Stimulated activated CD8-positive, alpha-beta memory T cell treated with anti-CD3 and anti-CD28 coated beads, Interleukin-4, amount 100 ng/mL, for 4 hours (primary cell): ENCODE data around the gene ANXA11.
"Not testable (repeated sequence)": the region's sequence is repeated elsewhere in the genome, so short reads cannot be mapped to it uniquely, and the experiment has no call there.

Experiments used
- DNase-seq, 2 donors: peaks; one replicate each; pipeline ENCODE4 v3.0.0-alpha.2; 2020; ENCODE audit warnings: low read depth in 2 of 2, low spot score in 1 of 2

Gene ANXA11

DNA sequence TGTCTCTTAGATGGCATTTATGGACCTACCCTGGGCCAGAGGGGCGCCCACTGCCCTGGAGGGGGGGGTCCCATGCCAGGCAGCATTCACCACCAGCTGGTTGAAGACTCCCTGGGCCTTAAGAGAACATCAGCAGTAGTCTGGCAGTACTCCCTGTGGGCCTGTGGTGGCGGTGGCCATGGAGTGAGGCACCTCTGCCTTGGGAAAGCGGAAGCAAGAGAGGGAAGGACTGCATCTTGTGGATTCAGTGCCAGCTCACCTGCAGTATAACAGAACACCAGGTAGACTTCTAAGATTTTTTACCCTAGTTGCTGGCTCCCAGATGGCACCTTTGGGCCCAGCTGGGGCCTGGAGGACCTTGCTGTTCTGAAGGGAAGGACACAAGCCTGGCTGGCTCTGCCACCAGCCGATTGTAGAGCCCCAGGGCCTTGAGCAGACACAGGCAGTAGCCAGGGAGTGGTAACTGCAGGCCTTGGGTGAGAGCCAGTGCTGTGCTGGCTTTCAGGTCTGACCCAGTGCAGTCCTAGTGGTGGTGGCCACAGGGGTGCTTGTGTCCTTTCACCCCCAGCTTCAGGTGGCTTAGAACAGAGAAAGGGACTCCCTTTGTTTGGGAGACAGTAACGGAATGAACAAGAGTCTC is 57.1 kb downstream of the ANXA11 start:
- no peak for DNase-seq

DNA sequence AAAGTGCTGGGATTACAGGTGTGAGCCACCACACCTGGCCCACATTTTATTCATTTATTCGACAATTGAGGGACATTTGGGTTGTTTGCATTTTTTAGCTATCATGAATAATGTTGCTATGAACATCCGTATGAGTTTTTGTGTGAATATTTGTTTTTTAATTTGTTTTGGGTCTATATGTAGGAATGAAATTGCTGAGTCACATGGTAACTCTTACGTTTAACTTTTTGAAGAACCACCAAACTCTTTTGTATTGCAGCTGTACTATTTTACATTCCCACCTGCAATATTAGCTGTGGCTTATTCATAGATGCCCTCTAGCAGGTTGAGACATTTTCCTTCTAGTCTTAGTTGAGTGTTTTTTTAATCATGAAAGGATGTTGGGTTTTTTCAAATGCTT is 58.4 kb downstream of the ANXA11 start:
- no peak for DNase-seq

GRCh38 chr10:80145406-80146308 is 59.7 kb downstream of the ANXA11 start:
- DNase-seq = not testable (repeated sequence)

DNA sequence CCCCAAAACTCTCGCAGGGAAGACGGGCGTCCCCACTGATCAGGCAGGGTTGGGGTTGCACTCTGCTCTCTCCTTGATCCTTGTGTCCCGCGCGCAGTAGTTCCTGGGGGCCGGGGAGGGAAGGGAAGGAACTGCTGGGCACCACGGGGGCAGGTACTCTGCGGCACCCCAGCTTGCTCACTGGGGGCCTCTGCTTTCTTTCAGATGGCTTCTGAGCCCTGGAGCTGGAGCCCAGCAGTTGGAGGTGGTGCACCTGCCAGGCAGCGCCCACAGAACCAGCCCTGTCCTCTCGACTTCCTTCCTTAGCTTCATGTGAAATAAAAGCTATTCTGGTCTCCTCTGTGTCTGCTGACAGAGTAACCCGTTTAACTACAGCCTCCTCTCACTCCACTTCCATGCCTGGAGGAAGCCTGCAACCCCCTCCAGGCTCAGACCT is 60.6 kb downstream of the ANXA11 start:
- no peak for DNase-seq

DNA sequence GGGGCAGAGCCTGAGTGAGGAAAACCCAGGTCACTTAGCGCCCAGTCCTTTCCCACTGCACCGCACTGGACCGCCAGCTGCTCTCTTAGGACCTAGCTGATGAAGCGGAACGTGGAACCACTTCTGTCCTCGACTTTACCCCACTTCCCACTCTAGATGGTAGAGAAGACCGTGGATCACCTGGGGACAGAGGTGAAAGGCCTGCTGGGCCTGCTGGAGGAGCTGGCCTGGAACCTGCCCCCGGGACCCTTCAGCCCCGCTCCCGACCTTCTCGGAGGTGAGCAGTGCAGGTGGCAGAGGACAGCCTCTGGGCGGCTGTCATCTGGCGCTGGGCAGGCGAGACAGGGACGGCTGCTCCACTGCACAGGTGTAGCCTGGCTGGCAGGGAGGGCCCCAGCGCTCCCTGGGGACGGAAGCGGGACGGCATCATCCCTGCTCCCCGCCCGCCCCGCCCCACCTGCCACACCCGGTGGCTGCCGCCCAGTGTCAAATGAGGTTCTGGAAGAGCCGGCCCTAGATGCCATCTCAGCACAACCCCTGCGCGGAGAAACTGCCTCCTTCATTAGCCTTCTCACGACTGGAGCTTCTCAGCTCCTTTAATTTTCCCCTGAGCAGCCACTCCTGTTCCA is 61.2 kb downstream of the ANXA11 start:
- DNase-seq = no peak

DNA sequence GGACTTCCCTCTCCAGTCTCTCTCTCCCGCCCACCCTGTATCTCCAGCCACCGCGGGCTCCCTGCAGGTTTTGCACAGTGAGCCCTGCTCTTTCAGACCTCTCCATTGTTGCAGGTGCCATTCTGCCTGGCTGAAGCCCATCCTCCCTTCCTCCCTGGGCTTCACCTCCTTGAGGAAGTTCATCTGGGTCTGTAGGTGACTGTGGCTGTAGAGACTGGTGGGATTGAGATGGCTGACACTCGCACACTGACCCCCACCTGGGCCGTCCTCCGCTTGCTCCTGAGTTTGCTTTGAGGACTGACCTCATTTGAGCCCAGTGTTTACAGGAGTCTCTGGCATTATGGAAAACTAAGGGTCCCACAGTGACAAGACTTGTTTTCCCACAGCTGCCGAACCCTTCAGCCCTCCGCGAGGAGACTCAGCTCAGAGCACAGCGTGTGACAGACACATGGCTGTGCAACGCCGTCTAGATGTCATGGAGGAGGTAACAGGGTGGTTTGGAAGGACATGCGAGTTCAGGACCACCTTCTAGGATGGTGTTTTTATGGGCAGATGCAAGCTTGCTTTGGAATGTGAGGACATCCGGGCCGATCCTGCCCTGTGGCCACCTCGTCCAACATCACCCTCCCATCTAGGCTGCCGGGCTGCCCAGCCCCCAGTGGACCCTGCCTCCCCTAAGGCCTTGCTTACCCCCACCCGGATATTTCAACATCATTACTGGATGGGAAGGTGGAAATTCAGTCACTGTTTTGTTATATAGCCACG is 63.5 kb downstream of the ANXA11 start:
- DNase-seq = no peak

- no peak for DNase-seq
Measured at GRCh38 chr10:80140251-80140650, 65.1 kb downstream of the ANXA11 start.

DNA sequence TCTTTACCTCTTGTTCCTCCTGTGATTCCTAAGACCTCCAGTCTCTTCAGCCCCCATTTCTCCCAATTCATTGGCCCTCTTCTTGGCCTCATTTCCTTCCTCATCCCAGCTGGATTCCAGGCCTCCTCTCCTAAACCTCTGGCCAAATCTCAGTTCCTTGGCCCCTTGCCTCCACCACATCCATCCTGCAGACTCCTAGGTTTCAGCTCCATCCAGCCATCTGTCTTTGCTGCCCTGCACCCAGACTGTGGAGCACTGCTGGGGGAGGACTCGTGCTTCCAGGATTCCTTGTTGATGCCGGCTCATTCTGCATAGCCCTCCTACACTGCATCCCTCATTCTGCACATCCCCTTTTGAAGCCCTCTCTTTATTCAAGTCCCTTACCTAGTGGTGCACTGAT is 66.1 kb downstream of the ANXA11 start:
- DNase-seq = no peak

DNA sequence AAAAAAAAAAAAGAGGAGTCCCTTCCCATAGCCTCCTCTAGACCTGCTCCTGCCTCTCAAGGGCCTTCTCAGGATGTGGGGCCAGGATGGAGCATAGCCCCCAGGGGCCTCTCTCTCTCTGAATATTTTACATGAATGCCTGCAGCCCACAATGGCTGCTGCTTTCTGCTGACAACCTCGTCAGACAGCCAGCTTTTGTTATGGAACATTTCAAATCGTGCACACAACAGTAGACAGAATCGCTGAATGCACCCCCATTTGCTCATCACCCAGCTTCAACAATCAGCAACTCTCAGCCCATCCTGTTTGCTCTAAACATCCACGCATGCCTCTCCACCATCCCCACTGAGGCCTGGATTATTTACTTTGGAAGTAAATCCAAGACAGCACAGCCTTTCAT is 67.4 kb downstream of the ANXA11 start:
- DNase-seq = no peak

- no peak for DNase-seq
Measured at GRCh38 chr10:80137031-80137862, 68.1 kb downstream of the ANXA11 start.

DNA sequence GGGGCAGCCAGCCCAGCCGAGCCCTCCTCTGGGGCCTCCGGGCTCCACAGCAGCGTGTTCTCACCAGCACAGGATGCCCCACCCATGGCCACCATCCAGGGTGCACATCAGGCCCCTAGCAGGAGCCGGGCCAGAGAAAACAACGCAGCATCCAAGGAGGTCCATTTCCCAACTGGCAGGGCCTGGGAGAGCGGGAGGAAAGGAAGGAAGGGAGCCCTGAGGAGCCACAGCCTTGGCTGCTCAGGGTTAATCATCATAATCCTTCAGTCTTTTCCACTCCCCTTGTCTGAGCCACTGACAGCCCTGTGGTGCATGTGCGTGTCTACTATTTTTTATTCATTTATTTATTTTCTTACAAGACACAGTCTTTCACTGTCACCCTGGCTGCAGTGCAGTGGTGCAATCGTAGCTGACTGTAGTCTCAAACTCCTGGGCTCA is 69.2 kb downstream of the ANXA11 start:
- DNase-seq = no peak

DNA sequence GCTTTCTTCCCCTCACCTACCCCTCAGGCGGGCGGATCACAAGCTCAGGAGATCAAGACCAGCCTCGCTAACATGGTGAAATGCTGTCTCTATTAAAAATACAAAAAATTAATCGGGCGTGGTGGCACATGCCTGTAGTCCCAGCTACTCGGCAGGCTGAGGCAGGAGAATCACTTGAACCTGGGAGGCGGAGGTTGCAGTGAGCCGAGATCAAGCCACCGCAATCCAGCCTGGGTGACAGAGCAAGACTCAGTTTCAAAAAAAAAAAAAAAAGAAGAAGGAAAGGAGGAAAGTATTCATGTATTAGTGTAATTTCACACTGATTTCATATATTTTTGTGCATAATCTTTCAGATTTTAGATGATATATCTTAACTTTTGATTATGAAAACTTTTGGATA is 71.7 kb downstream of the ANXA11 start:
- DNase-seq = not testable (repeated sequence)

DNA sequence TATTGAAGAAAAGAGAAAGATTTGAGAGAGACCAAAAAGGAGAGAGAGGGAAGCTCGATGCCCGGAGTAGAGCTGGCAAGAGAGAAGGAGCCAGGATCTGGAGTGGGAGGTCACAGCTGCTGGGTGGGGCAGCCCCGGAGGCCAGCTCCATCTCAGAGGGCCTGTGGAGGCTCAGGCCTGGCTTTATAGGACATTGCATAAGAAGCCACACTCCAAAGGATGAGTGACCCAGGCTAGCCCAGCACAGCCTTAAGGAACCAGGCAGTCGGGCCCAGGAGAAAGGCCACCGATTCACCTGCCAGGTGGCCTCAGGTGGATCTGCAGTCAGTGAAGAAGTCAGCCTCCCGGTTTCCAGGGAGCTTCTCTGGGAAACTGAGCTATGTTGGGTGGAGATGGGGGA is 72.1 kb downstream of the ANXA11 start:
- DNase-seq = no peak

DNA sequence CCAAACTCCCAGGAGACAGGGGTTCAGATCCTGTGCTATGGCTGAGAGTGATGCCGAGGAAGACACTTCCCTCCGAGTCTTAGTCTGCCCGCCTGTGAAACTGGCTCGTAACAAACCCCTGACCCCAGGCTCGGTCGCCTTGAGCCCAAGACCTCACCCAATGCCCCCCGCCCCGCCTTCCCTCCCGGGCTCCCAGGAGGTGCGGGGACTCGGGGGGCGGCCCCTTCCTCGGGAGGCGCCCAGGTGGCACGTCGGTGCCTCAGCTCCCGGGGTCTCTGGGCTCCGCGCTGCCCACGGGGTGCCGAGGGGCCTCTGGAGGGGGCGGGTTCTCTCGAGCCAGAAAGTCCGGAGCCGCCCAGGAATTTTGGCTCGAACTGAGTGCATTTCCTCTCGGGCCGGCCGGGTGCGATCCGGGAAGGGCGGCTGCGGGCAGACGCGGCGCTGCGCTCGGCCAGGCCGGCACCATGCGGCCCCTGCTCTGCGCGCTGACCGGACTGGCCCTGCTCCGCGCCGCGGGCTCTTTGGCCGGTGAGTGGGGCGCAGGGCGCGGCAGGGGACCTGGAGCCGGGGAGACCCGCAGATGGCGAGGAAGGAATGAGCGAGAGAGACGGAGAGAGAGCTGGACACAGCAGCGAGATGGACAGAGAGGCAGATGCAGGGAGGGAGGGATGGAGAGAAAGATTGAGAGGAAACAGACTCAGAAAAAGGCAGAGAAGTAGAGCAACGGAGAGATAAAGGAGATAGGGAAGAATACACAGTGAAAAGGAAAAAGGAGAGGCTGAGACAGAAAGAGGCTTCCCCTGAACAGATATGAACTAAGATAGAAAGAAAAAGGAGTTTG is 72.8 kb downstream of the ANXA11 start, which contains the start of gene PLAC9:
PLAC9 (plus strand) TSS at position 432 of the 841 bp plus-strand sequence; CDS start at position 465, 33 bp downstream.
- no peak for DNase-seq

DNA sequence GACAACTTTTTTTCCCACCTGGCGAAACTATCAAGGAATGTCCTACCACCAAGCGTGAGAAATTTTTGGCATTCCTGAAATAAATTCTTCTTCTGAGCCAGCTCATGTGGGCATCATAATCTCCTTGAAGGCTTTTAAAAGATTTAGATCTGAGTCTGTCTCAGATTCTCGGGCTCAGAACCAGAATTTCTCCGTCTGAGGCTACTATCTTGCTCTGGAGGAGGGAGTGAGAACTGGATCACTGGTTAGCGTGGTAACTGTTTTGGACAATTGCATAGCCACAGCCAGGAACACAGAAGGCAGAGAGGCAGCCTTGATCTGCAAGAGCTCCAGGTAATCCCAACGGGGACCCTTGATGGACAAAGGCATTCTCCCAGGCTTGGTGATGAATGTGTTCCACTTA is 73.8 kb downstream of the ANXA11 start:
- no peak for DNase-seq

GRCh38 chr10:80126876-80127275 is 78.5 kb downstream of the ANXA11 start:
- DNase-seq = no peak

DNA sequence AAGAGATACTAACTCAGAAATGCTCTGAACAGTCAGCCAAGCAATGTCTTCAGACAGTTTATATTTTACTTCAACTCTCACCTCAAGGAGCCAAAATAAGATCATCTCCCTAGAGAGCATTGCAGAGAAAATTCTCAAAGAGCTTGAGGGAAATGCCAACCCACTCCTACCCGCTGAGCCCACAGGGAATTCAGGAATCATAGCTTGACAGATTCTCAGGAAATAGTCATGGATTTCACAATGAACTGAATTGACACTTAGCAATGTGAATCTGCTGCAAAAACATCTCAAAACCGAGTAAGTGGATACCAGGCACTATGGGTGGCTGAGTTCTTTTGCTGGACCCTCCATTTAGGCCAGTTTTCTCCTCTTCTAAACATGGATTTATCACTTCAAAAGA is 82.6 kb downstream of the ANXA11 start:
- DNase-seq = no peak

DNA sequence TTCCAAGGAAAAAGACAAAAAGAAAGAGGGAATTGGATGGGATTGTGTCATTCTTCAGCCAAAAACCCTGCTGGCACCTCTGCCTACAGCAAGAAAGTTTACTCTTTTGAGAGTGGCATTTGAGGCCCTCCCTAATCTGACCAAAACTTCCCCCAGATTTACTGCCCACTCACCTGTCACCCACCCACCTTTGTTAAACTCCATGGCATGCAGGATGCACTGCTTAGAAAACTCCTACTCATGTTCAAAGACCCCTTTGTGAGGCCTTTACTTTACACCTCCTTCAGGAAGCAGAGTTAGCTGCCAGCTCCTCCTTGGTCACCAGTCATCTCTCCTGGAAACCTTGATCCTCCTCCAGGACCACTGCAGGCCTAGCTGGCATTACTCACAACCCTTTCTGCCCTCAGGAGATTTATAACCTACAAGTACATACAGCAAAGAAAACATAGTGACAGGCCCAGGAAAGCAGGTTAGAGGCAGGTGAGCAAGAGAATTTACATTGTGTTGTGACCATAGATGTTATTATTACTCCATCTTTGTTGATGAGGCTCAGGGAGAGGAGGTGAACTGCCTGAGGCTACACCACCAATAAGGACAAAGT is 83.1 kb downstream of the ANXA11 start:
- DNase-seq = no peak

DNA sequence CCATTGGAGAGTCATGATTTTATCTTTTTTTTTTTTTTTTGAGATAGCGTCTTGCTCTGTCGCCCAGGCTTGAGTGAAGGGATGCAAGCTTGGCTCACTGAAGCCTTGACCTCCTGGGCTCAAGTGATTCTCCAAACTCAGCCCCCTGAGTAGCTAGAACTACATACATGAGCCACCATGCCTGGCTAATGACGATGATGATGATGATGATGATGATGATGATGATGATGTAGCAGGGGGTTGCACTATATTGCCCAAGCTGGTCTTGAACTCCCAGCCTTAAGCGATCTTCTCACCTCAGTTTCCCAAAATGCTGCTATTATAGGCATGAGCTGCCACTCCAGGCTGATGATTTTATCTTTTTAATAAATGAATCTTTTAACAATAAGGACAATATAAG is 86.7 kb downstream of the ANXA11 start:
- DNase-seq = no peak
